GM19397 (cell line): ENCODE results near the gene DENND4B.
"Not testable (repeated sequence)": the region's sequence is repeated elsewhere in the genome, so short reads cannot be mapped to it uniquely, and the experiment has no call there.

Source experiments
- ATAC-seq: cut with Tn5 transposase; IDR thresholded peaks from one replicate; pipeline ENCODE4 v1.9.1; 2021; ENCODE audit warnings: mild to moderate bottlenecking, moderate library complexity; ENCODE audit not compliant: unreplicated experiment

DENND4B gene

DNA sequence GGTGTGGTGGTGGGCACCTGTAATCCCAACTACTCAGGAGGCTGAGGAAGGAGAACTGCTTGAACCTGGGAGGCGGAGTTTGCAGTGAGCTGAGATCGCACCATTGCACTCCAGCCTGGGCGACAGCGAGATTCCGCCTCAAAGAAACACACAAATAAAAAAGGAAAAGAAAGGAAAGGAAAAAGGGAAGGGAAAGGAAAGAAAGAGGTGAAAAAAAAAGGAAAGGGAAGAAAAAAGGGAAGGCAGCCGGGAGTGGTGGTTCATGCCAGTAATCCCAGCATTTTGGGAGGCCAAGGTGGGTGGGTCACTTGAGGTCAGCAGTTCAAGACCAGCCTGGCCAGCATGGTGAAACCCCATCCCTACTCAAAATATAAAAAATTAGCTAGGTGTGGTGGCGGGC, 55.5 kb downstream of the DENND4B start:
- not testable (repeated sequence) for ATAC-seq

DNA sequence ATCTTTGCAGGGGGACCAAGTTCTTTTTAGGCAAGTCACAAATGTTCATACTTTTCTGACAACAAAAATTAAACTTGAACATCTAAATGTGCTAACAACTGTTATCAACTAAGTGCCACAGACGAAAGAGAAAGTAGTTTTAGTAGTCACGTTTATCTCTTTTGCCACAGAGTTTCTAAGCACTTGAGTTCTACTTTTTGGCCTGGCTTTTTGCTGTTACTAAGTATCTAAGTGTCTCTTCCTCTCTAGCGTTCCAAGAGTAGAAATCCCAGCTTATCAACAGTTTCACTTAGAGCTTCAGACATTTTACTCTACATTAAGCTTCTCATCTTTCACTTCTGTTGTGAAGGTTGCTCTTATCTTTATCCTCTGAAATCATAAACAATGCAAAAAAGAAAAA, 58.0 kb downstream of the DENND4B start:
- no peak for ATAC-seq

DNA sequence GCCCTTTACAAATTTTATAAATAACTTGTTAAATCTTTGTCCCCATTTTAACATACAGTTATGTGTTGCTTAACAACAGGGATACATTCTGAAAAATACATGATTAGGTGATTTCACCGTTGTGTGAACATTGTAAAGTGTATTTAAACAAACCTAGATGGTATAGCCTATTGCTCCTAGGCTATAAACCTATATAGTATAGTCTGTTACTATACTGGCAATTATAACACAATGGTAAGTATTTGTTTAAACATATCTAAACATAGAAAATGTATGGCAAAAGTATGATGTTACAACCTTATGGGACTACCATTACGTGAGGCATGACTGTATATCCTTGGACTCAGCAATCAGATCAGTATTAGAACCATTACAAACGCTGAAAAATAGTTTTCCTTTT, 60.4 kb downstream of the DENND4B start:
- ATAC-seq: no peak

DNA sequence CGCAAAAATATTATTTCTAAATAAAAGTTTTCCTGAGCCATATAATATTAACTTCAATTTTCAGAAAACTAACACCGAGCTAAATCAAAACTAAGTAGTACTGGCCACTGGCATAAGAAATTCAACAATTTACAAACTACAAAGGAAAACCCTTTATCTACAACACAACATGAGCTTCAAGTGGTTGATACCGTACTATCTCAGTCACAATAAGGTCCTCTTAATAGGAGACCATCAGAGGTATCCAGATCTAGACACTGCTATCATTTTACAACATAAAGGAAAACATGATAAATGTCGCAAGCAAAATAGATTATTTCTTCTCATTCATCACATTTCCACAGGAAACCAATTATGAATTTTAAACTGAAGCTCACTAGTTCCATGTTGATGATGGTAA, 63.3 kb downstream of the DENND4B start:
- no peak for ATAC-seq

DNA sequence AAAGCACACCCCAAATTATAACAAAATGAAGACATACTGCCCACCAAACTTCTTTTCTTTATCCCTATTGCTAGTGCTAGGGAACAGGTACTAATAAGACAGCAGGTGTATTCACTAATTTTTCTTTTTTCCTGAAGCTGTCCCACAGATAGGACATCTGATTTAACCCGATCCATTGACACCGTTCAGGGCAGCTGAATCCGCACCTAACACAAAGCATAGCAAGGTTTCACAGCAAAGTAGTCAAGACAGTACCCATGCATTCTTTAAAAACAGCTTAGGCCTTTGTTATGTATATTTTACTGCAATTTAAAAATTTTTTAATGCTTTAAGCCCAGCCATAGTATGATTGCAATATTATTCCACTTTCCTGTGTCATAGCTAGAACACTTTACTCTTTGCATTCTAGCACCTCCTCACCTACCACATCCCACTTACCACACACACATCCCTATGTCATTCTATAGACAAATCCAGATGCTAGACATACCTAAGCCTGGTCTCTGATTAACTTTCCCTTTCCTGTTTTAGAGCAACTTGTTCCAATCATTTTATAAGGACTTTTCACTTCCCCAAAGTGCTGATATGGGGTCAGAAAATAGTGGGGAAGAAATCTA, 64.1 kb downstream of the DENND4B start:
- no peak for ATAC-seq

DNA sequence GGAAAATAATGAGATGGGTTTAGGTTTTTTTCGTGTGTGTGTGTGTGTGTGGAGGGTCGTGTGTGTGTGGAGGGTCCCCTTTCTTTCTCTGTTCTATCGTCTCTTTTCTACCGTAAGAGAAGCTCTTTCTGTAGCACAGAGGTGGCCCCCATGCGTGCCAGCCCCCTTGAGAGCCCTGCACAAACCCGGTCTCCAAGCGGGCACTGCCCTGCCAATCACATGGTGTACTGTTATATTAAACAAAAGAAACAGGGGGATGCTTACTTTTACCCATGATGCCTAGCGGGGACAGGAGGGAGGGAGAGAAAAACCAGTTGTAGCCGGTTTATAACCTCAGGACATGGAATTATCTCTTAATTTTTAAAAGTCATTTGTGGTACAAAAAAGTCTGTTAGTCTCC, 64.8 kb downstream of the DENND4B start:
- ATAC-seq: no peak

DNA sequence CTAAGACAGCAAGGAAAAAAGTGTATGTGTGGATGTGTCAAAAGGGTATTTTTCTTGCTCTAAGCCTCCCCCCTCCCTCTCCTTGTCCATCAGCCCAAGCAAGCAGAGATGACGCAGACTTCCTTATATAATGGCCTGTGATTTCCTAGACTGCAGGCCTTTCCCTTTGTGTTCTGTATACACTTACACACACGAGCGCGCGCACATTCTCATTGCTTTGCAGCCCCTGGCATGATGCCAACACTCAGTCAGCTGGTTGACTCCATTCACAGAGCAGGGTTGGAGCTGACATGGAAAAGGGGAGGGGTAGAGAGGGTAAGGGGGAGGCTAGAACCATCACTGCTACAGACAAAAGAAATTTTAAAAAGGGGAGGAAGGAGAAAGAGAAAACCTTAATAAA, 65.6 kb downstream of the DENND4B start:
- ATAC-seq: no peak

DNA sequence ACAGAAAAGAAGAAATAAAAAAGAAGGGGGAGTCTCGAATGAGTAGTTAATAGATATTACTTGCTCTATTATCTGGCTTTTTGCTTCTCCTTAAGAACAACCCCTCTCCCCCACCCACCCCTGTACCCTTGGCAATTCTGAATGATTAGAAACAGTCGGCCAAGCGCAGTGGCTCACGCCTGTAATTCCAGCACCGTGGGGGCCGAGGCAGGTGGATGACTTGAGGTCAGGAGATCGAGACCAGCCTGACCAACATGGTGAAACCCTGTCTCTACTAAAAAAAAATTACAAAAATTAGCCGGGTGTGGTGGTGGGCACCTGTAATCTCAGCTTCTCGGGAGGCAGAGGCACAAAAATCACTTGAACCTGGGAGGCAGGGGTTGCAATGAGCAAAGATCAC, 66.5 kb downstream of the DENND4B start:
- no peak for ATAC-seq
